ENCODE data around the gene ABCA8. TPM values are rescaled to one million over a fixed set of nuclear protein-coding genes. Genes with fewer than 3 reads are reported as not detected.

ABCA8 gene
- total and polyA plus RNA-seq, 2 experiments from 2014 or later = not detected

DNA sequence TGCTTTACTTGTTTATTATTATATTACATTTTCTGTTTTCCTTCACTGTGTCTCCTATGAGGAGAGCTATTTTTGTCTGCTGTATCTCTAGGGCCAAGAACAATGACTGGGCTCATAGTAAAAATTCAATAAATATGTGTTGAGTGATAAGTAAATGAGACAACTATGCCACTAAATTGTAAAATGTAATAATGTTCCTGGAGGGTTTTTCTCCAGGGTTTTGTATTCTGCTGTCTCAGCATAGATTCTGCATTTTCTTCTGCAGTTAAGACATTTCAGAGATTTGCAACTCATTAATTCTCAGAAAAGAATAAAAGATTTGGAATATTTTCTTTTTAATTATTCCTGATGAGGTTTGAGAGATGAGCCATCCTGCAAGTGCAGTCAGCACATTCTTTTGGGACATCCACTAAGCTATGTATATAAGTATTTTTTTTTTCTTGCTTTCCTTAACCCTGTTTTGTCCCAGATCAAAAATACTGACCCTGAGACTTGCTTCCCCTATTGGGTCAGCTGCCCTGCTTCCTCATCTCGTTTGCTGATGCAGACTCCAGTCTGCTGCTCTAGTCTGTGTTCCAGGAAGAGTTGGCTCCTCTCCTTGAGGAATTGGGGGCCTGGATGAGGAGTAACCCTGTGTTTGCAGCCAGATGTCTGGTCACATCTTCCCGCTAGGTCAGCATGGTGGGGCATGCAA, 122.9 kb downstream of the ABCA8 start:
- ATAC-seq (no peak), DNase-seq (ENCODE audit: low spot score) (no peak)
- H3K79me2 ChIP-seq (replicated peaks; ENCODE audit: insufficient read depth) = no peaks in the 10 kb centered on the region
- H3K9me2 ChIP-seq (ENCODE audit: insufficient read depth) = 0 out of 2 replicates have a peak, but pooled peaks cover 11% of the 10 kb centered on the region
- H3K4me2 ChIP-seq = no peak overlapping the region
- no peak overlapping the region for H3K4me3 ChIP-seq
- no peak overlapping the region for H3K27ac Mint-ChIP-seq
- H2AFZ ChIP-seq = no peak overlapping the region
- no peaks in the 10 kb centered on the region for H3F3A ChIP-seq (replicated peaks; ENCODE audit: low read depth)
- no peaks in the 10 kb centered on the region for H3K4me1 Mint-ChIP-seq
- no peaks in the 10 kb centered on the region for H3K36me3 Mint-ChIP-seq (ENCODE audit: low read depth)
- no peaks in the 10 kb centered on the region for H3K27me3 ChIP-seq (ENCODE audit: insufficient read depth)
- TF ChIP-seq STAT1 (IDR thresholded peaks at IDR 0.05; ENCODE audit: unreplicated experiment) = no peak
- TF ChIP-seq, protein P1, sequence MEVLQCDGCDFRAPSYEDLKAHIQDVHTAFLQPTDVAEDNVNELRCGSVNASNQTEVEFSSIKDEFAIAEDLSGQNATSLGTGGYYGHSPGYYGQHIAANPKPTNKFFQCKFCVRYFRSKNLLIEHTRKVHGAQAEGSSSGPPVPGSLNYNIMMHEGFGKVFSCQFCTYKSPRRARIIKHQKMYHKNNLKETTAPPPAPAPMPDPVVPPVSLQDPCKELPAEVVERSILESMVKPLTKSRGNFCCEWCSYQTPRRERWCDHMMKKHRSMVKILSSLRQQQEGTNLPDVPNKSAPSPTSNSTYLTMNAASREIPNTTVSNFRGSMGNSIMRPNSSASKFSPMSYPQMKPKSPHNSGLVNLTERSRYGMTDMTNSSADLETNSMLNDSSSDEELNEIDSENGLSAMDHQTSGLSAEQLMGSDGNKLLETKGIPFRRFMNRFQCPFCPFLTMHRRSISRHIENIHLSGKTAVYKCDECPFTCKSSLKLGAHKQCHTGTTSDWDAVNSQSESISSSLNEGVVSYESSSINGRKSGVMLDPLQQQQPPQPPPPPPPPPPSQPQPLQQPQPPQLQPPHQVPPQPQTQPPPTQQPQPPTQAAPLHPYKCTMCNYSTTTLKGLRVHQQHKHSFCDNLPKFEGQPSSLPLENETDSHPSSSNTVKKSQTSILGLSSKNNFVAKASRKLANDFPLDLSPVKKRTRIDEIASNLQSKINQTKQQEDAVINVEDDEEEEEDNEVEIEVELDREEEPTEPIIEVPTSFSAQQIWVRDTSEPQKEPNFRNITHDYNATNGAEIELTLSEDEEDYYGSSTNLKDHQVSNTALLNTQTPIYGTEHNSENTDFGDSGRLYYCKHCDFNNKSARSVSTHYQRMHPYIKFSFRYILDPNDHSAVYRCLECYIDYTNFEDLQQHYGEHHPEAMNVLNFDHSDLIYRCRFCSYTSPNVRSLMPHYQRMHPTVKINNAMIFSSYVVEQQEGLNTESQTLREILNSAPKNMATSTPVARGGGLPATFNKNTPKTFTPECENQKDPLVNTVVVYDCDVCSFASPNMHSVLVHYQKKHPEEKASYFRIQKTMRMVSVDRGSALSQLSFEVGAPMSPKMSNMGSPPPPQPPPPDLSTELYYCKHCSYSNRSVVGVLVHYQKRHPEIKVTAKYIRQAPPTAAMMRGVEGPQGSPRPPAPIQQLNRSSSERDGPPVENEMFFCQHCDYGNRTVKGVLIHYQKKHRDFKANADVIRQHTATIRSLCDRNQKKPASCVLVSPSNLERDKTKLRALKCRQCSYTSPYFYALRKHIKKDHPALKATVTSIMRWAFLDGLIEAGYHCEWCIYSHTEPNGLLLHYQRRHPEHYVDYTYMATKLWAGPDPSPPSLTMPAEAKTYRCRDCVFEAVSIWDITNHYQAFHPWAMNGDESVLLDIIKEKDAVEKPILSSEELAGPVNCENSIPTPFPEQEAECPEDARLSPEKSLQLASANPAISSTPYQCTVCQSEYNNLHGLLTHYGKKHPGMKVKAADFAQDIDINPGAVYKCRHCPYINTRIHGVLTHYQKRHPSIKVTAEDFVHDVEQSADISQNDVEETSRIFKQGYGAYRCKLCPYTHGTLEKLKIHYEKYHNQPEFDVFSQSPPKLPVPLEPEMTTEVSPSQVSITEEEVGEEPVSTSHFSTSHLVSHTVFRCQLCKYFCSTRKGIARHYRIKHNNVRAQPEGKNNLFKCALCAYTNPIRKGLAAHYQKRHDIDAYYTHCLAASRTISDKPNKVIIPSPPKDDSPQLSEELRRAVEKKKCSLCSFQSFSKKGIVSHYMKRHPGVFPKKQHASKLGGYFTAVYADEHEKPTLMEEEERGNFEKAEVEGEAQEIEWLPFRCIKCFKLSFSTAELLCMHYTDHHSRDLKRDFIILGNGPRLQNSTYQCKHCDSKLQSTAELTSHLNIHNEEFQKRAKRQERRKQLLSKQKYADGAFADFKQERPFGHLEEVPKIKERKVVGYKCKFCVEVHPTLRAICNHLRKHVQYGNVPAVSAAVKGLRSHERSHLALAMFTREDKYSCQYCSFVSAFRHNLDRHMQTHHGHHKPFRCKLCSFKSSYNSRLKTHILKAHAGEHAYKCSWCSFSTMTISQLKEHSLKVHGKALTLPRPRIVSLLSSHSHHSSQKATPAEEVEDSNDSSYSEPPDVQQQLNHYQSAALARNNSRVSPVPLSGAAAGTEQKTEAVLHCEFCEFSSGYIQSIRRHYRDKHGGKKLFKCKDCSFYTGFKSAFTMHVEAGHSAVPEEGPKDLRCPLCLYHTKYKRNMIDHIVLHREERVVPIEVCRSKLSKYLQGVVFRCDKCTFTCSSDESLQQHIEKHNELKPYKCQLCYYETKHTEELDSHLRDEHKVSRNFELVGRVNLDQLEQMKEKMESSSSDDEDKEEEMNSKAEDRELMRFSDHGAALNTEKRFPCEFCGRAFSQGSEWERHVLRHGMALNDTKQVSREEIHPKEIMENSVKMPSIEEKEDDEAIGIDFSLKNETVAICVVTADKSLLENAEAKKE (CRISPR knock-in tag; IDR thresholded peaks at IDR 0.05) = no peak
- TF ChIP-seq, protein P2, sequence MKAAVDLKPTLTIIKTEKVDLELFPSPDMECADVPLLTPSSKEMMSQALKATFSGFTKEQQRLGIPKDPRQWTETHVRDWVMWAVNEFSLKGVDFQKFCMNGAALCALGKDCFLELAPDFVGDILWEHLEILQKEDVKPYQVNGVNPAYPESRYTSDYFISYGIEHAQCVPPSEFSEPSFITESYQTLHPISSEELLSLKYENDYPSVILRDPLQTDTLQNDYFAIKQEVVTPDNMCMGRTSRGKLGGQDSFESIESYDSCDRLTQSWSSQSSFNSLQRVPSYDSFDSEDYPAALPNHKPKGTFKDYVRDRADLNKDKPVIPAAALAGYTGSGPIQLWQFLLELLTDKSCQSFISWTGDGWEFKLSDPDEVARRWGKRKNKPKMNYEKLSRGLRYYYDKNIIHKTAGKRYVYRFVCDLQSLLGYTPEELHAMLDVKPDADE (IDR thresholded peaks at IDR 0.05) = no peak
- no peak for TF ChIP-seq ZNF331 (CRISPR knock-in tag; IDR thresholded peaks at IDR 0.05; ENCODE audit: low read depth)
- H3K27ac ChIP-seq (ENCODE audit: low read depth) = no peak overlapping the region
- peaks cover 1% of the 10 kb centered on the region for H3K27me3 Mint-ChIP-seq (ENCODE audit: insufficient read depth, low read depth, poor library complexity)
- no peaks in the 10 kb centered on the region for H3K4me1 ChIP-seq (ENCODE audit: insufficient read depth)
- H3K36me3 ChIP-seq (ENCODE audit: insufficient read depth) = no peaks in the 10 kb centered on the region
- H3K4me3 Mint-ChIP-seq = no peak overlapping the region
- H3K9me3 Mint-ChIP-seq = no peaks in the 10 kb centered on the region
- no peaks in the 10 kb centered on the region for H4K20me1 ChIP-seq (replicated peaks; ENCODE audit: insufficient read depth)

Data from GM23338 (cell line).